Caco-2 (cell line): Measurements from ENCODE around the gene SAV1. TPM values are rescaled to one million over a fixed set of nuclear protein-coding genes. Genes with fewer than 3 reads are reported as not detected.

ENCODE experiments used
- BruUV-seq: library from RNA; stranded (reverse); fragments of 400-500 nt; replicated peaks from 2 replicates; lab custom pipeline; 2021; lab: Mats Ljungman, UMichigan
- CTCF ChIA-PET: fragments of 300-600 bp; sonication (Branson Sonifier 250); formaldehyde crosslinking; loops from one replicate; lab custom pipeline; 2022; ENCODE audit warnings: antibody characterized with exemption; lab: Charles Lee
- POLR2A ChIA-PET: fragments of 300-600 bp; sonication (Branson Sonifier 250); formaldehyde crosslinking; loops from one replicate; lab custom pipeline; 2022; ENCODE audit warnings: antibody characterized with exemption; lab: Charles Lee
- DNase-seq, 2 experiments: peaks; one replicate each; pipeline versions ENCODE4 v3.0.0 to v3.0.0-alpha.2; 2020 to 2022
- H3K27me3 ChIP-seq: replicated peaks from 2 replicates; pipeline ENCODE4 v1.6.0; 2011; ENCODE audit warnings: low read length; ENCODE audit not compliant: control insufficient read depth, insufficient read depth
- H3K36me3 ChIP-seq: 2 replicates; pipeline ENCODE4 v1.5.1; 2011; ENCODE audit warnings: low read length; ENCODE audit not compliant: control insufficient read depth, insufficient read depth
- H3K4me1 ChIP-seq: fragments of 250-450 bp; sonication (Bioruptor Pico); 2 replicates; pipeline ENCODE4 v1.5.1; 2020; ENCODE audit warnings: mild to moderate bottlenecking
- H3K4me3 ChIP-seq: 2 replicates; pipeline ENCODE4 v1.5.1; 2011; ENCODE audit warnings: low read depth, mild to moderate bottlenecking, control low read depth, low read length
- H3K9me3 ChIP-seq: fragments of 250-450 bp; sonication (Bioruptor Pico); 2 replicates; pipeline ENCODE4 v1.5.1; 2020; ENCODE audit warnings: mild to moderate bottlenecking, moderate library complexity
- H3K27ac Mint-ChIP-seq: one replicate; pipeline ENCODE4 v1.8.0; 2022; ENCODE audit warnings: mixed read lengths; ENCODE audit not compliant: unreplicated experiment
- H3K27me3 Mint-ChIP-seq: one replicate; pipeline ENCODE4 v1.8.0; 2022; ENCODE audit warnings: mixed read lengths; ENCODE audit not compliant: insufficient read depth, unreplicated experiment
- H3K36me3 Mint-ChIP-seq: one replicate; pipeline ENCODE4 v1.8.0; 2022; ENCODE audit warnings: mild to moderate bottlenecking, mixed read lengths; ENCODE audit not compliant: insufficient read depth, unreplicated experiment
- H3K4me1 Mint-ChIP-seq: one replicate; pipeline ENCODE4 v1.8.0; 2022; ENCODE audit warnings: low read depth, mixed read lengths; ENCODE audit not compliant: unreplicated experiment
- H3K4me3 Mint-ChIP-seq: one replicate; pipeline ENCODE4 v1.8.0; 2022; ENCODE audit warnings: mild to moderate bottlenecking, moderate library complexity, mixed read lengths; ENCODE audit not compliant: unreplicated experiment
- H3K9me3 Mint-ChIP-seq: one replicate; pipeline ENCODE4 v1.8.0; 2022; ENCODE audit warnings: mixed read lengths; ENCODE audit not compliant: unreplicated experiment
- CTCF ChIP-seq, 2 experiments: fragments of 200-600 bp in 1 of 2; IDR thresholded peaks; 1 replicate in 1 of 2; 2 replicates in 1 of 2; pipeline versions ENCODE4 v1.5.1 to v1.8.0; 2011 to 2022; ENCODE audit warnings: antibody characterized with exemption in 1 of 2, control low read depth in 1 of 2, inconsistent platforms in 1 of 2, low read depth in 1 of 2, low read length in 1 of 2, mild to moderate bottlenecking in 1 of 2, moderate library complexity in 1 of 2; ENCODE audit not compliant: insufficient read depth in 1 of 2, severe bottlenecking in 1 of 2, unreplicated experiment in 1 of 2
- intact Hi-C: fragments of 100-400 bp; cut with micrococcal nuclease; formaldehyde crosslinking; loops from one replicate; pipeline ENCODE4 v1.10.0; 2022; ENCODE audit not compliant: unreplicated experiment
- total RNA-seq: library from RNA; stranded (reverse); gene quantifications from 2 replicates; pipeline ENCODE4 v1.2.3, GENCODE V29; 2022

SAV1 gene
- total RNA-seq, 1 experiment from 2014 or later: 28.3 TPM

GRCh38 chr14:50670866-50671256, 2.8 kb upstream of the SAV1 start:
- intact Hi-C loops: no loop called here
- no peak overlapping the region for H3K27ac Mint-ChIP-seq
- no peak for DNase-seq
- POLR2A ChIA-PET: no interaction called here
- no peaks in the 10 kb centered on the region for H3K36me3 ChIP-seq
- H3K4me1 Mint-ChIP-seq: peaks cover 15% of the 10 kb centered on the region
- CTCF ChIA-PET: no interaction called here
- TF ChIP-seq CTCF (IDR thresholded peaks at IDR 0.05; ENCODE audit: insufficient read depth in 1 of 2, low read depth in 1 of 2, low read length in 1 of 2, severe bottlenecking in 1 of 2, unreplicated experiment in 1 of 2): no peak
- no peak overlapping the region for H3K4me3 Mint-ChIP-seq
- BruUV-seq: no TSS peak
- no peaks in the 10 kb centered on the region for H3K9me3 Mint-ChIP-seq
- H3K9me3 ChIP-seq: no peaks in the 10 kb centered on the region
- H3K4me1 ChIP-seq: peaks cover 32% of the 10 kb centered on the region
- peaks cover 7% of the 10 kb centered on the region for H3K36me3 Mint-ChIP-seq
- H3K27me3 Mint-ChIP-seq: no peaks in the 10 kb centered on the region
- no peaks in the 10 kb centered on the region for H3K27me3 ChIP-seq
- H3K4me3 ChIP-seq: no peak overlapping the region

GRCh38 chr14:50670196-50670865, 2.2 kb upstream of the SAV1 start:
- no peak for DNase-seq
- CTCF ChIA-PET: no interaction called here
- peaks cover 7% of the 10 kb centered on the region for H3K36me3 Mint-ChIP-seq
- POLR2A ChIA-PET: no interaction called here
- H3K4me1 Mint-ChIP-seq: peaks cover 11% of the 10 kb centered on the region
- H3K27ac Mint-ChIP-seq: no peak overlapping the region
- H3K9me3 ChIP-seq: no peaks in the 10 kb centered on the region
- no peaks in the 10 kb centered on the region for H3K27me3 ChIP-seq
- H3K9me3 Mint-ChIP-seq: no peaks in the 10 kb centered on the region
- no peaks in the 10 kb centered on the region for H3K27me3 Mint-ChIP-seq
- BruUV-seq: no TSS peak
- intact Hi-C loops: no loop called here
- H3K36me3 ChIP-seq: no peaks in the 10 kb centered on the region
- TF ChIP-seq CTCF (IDR thresholded peaks at IDR 0.05; ENCODE audit: insufficient read depth in 1 of 2, low read depth in 1 of 2, low read length in 1 of 2, severe bottlenecking in 1 of 2, unreplicated experiment in 1 of 2): no peak
- H3K4me3 ChIP-seq: no peak overlapping the region
- H3K4me3 Mint-ChIP-seq: no peak overlapping the region
- peaks cover 33% of the 10 kb centered on the region for H3K4me1 ChIP-seq

GRCh38 chr14:50669441-50669986, 1.4 kb upstream of the SAV1 start:
- peaks cover 28% of the 10 kb centered on the region for H3K4me1 ChIP-seq
- Mint-ChIP-seq H3K9me3 (no peaks in the 10 kb centered on the region), H3K27me3 (no peaks in the 10 kb centered on the region), H3K4me3 (no peak overlapping the region), H3K36me3 (peaks cover 11% of the 10 kb centered on the region), H3K4me1 (peaks cover 5% of the 10 kb centered on the region), H3K27ac (no peak overlapping the region)
- CTCF ChIA-PET: no interaction called here
- no TSS peak for BruUV-seq
- intact Hi-C loops: no loop called here
- no peaks in the 10 kb centered on the region for H3K27me3 ChIP-seq
- DNase-seq: no peak
- POLR2A ChIA-PET: no interaction called here
- no peaks in the 10 kb centered on the region for H3K9me3 ChIP-seq
- no peak overlapping the region for H3K4me3 ChIP-seq
- TF ChIP-seq CTCF (IDR thresholded peaks at IDR 0.05; ENCODE audit: insufficient read depth in 1 of 2, low read depth in 1 of 2, low read length in 1 of 2, severe bottlenecking in 1 of 2, unreplicated experiment in 1 of 2): no peak
- H3K36me3 ChIP-seq: no peaks in the 10 kb centered on the region
